ENCODE results near the gene EIF4E2.

Gene EIF4E2

DNA sequence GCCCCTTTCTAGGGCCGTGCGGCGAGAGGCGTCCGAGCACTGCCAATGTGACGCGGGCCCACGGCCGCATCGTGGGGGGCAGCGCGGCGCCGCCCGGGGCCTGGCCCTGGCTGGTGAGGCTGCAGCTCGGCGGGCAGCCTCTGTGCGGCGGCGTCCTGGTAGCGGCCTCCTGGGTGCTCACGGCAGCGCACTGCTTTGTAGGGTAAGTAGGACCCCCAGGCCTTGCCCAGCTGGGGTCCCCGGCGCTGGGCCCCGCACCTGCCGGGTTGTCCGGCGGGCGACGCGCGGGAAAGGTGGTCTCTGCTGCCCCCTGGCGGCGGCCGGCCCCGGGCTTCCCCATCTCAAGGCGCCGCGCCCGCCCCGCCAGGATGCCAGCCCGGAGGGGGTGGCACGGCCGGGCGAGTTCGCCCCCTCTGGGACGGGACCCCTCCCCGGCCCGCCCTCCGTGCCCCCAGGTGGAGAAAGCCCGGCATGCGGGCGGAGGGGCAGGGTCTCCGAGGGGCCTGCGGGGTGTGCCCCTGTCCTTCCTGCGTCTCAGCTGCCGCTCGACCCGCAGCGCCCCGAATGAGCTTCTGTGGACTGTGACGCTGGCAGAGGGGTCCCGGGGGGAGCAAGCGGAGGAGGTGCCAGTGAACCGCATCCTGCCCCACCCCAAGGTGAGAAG, 28.4 kb upstream of the EIF4E2 start:
- no peak for DNase-seq (ENCODE audit: low read depth)
- no peak overlapping the region for H3K4me3 ChIP-seq (ENCODE audit: low read depth, low read length)
- TF ChIP-seq, protein P1, sequence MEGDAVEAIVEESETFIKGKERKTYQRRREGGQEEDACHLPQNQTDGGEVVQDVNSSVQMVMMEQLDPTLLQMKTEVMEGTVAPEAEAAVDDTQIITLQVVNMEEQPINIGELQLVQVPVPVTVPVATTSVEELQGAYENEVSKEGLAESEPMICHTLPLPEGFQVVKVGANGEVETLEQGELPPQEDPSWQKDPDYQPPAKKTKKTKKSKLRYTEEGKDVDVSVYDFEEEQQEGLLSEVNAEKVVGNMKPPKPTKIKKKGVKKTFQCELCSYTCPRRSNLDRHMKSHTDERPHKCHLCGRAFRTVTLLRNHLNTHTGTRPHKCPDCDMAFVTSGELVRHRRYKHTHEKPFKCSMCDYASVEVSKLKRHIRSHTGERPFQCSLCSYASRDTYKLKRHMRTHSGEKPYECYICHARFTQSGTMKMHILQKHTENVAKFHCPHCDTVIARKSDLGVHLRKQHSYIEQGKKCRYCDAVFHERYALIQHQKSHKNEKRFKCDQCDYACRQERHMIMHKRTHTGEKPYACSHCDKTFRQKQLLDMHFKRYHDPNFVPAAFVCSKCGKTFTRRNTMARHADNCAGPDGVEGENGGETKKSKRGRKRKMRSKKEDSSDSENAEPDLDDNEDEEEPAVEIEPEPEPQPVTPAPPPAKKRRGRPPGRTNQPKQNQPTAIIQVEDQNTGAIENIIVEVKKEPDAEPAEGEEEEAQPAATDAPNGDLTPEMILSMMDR (IDR thresholded peaks at IDR 0.05; ENCODE audit: control insufficient read depth, extremely low read depth, insufficient read depth): peak; percentile 73

DNA sequence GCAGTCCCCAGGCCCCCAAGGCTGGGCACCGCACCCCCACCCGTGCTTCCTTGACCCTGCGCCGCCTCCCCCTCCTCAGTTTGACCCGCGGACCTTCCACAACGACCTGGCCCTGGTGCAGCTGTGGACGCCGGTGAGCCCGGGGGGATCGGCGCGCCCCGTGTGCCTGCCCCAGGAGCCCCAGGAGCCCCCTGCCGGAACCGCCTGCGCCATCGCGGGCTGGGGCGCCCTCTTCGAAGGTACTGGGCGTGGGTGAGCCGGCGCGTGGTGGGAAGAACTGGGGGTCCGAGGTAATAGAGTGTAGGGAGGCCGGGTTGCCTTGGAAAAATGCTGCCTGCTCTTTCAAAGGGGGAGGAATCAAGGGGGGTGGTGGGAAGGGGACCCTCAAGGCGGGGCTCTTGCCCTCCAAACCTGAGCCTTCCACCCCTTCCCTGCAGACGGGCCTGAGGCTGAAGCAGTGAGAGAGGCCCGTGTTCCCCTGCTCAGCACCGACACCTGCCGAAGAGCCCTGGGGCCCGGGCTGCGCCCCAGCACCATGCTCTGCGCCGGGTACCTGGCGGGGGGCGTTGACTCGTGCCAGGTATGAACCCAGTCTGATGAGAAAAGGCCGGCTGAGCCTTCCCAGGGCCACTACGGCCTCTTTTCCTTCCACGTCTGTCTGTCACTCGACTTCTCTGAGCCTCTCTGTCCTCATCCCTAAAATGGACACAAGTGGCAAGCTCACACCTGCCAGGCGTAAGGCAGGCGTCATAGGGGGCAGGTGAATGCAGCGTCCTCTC, 27.7 kb upstream of the EIF4E2 start:
- DNase-seq (ENCODE audit: low read depth): no peak
- no peak overlapping the region for H3K4me3 ChIP-seq (ENCODE audit: low read depth, low read length)
- TF ChIP-seq, protein P1 (IDR thresholded peaks at IDR 0.05; ENCODE audit: control insufficient read depth, extremely low read depth, insufficient read depth): no peak

DNA sequence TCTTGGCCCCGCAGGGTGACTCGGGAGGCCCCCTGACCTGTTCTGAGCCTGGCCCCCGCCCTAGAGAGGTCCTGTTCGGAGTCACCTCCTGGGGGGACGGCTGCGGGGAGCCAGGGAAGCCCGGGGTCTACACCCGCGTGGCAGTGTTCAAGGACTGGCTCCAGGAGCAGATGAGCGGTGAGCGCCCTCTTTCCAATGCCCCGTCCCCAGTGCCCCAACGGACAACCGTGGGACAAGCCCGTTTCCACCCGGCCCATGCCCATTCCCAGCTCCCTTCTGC, 27.1 kb upstream of the EIF4E2 start:
- H3K4me3 ChIP-seq (ENCODE audit: low read depth, low read length): no peak overlapping the region
- no peak for DNase-seq (ENCODE audit: low read depth)
- TF ChIP-seq, protein P1 (IDR thresholded peaks at IDR 0.05; ENCODE audit: control insufficient read depth, extremely low read depth, insufficient read depth): no peak

DNA sequence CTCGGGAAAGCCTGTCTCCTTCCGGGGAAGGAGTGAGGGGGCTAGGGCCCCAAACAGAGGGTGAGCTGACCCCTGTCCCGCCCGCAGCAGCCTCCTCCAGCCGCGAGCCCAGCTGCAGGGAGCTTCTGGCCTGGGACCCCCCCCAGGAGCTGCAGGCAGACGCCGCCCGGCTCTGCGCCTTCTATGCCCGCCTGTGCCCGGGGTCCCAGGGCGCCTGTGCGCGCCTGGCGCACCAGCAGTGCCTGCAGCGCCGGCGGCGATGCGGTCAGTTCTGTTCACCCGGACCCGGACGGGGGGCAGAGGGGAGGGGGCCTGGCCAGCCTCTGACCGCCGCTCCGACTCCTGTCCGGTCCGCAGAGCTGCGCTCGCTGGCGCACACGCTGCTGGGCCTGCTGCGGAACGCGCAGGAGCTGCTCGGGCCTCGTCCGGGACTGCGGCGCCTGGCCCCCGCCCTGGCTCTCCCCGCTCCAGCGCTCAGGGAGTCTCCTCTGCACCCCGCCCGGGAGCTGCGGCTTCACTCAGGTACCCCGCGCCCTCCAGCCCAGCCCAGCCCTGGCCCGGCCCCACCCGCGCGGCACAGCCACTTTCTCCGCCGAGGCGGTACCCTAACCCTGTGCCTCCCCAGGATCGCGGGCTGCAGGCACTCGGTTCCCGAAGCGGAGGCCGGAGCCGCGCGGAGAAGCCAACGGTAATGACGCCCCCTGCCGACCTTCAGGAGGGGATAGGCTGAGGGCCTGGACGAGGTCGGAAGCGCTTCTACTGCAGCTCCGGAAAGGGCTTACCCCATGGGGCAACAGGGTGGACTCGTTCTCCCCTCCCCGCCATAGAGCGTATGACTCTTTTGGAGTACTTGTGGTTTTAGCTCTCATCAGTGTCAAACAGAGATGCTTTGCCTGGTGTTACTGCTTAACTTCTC, 26.5 kb upstream of the EIF4E2 start:
- no peak for DNase-seq (ENCODE audit: low read depth)
- H3K4me3 ChIP-seq (ENCODE audit: low read depth, low read length): no peak overlapping the region

DNA sequence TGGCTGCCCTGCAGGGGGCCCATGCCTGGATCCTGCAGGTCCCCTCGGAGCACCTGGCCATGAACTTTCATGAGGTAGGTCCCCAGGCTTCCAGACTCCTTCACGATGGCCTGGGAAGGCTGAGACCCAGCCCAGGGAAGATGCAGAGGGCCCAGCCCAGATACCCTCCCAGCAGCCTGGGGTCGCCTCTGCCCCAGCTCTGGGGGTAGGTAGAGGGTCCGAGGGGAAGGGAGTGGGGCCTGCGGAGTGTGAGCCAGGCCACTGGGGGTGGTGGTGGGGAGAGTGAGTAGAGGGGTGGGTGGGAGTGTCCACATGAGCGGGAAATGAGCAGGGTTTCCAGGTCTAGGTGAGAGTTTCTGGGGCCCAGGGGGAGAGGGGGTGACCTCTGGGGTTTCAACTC, 25.7 kb upstream of the EIF4E2 start:
- no peak overlapping the region for H3K4me3 ChIP-seq (ENCODE audit: low read depth, low read length)
- no peak for DNase-seq (ENCODE audit: low read depth)
- TF ChIP-seq, protein P1 (IDR thresholded peaks at IDR 0.05; ENCODE audit: control insufficient read depth, extremely low read depth, insufficient read depth): no peak

More for the DNA sequence above, 26.5 kb upstream of the EIF4E2 start:
- TF ChIP-seq, protein P1 (IDR thresholded peaks at IDR 0.05; ENCODE audit: control insufficient read depth, extremely low read depth, insufficient read depth): peak; percentile 40; the same call in 1 of the 2 replicates

DNA sequence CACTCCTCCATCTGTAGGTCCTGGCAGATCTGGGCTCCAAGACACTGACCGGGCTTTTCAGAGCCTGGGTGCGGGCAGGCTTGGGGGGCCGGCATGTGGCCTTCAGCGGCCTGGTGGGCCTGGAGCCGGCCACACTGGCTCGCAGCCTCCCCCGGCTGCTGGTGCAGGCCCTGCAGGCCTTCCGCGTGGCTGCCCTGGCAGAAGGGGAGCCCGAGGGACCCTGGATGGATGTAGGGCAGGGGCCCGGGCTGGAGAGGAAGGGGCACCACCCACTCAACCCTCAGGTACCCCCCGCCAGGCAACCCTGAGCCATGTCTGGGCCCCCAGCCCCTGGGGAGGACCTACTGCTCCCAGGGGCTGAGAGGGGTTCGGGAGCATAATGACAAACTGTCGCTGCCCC, 25.3 kb upstream of the EIF4E2 start:
- TF ChIP-seq, protein P1 (IDR thresholded peaks at IDR 0.05; ENCODE audit: control insufficient read depth, extremely low read depth, insufficient read depth): no peak
- DNase-seq (ENCODE audit: low read depth): no peak
- no peak overlapping the region for H3K4me3 ChIP-seq (ENCODE audit: low read depth, low read length)
